HS-27A (cell line): Measurements from ENCODE around the gene CIITA.

Experiments
- DNase-seq: peaks from one replicate; pipeline ENCODE4 v3.0.0-alpha.2; 2012; ENCODE audit warnings: low read depth, missing footprints

CIITA gene

DNA sequence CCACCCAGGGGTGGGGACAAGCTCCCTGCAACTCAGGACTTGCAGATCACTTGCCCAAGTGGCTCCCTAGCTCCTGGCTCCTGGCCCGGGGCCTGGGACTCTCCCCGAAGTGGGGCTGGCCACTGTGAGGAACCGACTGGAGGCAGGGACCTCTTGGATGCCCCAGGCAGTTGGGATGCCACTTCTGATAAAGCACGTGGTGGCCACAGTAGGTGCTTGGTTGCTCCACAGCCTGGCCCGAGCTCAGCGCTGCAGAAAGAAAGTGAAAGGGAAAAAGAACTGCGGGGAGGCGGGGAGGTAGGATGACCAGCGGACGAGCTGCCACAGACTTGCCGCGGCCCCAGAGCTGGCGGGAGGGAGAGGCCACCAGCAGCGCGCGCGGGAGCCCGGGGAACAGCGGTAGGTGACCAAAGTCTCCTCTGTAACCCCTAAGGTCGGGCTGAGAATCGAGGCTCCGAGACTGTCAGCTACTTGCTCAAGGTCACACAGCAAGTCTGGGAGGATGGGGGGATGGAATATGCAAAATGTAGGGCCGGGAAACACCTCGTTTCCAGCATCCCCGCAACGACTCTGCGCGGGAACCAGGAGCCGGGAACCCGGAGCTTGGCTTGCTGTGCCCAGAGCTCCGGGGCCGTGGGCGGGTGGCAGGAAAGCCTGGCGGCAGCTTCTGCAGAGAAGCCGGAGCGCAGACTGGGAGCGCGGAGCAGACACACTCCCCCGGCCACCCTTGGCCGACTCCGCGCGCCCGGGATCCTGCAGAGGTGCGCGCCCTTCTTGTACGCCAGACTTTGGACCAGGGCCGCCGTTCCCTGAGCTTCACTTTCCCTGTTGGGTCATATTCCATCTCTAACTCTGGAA, 1.9 kb downstream of the CIITA start:
- no peak for DNase-seq

GRCh38 chr16:10879681-10880589, 2.9 kb downstream of the CIITA start:
- DNase-seq = no peak

DNA sequence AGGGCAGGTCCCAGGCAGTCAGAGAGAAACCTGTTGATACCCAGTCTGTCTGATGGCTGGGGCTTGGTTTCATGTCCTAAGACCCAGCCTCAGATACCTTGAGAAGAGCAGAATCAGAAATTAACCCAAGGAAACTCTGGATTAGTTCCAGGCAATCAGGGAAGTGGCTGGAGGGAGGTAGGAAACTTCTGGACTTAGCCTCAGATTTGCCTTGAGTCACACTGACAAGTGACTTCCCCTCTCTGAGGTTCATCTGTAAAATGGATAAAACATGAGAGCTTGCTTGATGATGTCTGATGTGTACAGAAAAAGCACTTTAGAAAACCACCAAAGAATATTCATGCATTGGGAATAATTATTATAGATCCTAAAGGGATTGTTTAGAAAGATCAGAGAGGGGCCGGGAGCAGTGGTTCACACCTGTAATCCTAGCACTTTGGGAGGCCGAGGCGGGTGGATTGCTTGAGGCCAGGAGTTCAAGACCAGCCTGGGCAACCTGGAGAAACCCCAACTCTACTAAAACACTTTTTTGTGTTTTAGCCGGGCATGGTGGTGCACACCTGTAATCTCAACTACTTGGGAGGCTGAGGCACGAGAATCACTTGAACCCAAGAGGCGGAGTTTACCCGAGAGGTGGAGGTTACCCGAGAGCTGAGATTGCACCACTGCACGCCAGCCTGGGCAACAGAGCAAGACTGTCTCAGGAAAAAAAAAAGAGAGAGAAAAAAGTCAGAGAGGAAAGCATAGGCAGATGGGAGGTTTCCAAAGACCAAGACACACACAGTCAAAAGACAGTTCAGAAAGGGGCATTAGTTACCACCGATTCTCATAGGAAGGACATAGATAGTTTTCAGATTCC, 3.8 kb downstream of the CIITA start:
- no peak for DNase-seq

DNA sequence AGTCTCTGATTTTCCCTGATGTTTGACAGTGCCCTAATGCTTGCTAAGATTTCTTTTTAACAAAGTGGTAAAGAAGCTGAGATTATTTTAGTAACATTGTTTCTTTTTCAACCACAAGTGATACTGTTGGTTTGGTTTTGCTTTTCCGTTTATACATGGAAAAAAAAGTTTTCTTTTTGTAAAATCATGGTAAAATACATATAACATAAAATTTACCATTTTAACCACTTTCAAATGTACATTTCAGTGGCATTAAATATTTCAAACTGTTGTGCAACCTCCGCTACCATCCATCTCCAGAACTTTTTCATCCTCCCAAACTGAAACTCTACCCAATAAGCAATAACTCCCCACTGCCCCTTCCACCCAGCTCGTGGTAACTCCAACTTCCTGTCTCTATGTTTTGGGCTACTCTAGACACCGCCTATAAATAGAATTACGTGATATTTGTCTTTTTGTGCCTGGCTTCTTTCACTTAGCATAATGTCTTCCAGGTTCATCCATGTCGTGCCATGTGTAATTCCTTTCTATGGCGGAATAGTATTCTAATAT, 4.6 kb downstream of the CIITA start:
- DNase-seq = no peak

DNA sequence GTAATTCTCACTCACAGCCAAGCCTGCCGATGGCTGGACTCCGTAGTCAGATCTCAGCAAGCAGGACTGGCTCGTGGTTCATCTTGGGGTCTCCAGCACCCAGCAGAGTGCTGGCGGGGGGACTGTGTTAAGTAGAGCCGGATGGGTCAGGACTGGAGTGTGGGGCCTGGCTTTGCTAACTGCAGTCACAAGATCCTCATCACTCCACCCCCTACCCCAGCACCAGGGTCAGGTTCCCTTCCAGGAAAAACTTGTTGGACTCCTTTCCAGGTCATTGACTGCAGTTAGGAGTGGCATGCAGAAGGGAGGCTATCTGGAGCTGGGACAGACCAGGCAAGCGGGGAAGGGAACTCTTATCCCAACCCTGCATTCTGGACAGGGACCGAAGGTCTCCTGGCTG, 6.0 kb downstream of the CIITA start:
- DNase-seq = no peak

DNA sequence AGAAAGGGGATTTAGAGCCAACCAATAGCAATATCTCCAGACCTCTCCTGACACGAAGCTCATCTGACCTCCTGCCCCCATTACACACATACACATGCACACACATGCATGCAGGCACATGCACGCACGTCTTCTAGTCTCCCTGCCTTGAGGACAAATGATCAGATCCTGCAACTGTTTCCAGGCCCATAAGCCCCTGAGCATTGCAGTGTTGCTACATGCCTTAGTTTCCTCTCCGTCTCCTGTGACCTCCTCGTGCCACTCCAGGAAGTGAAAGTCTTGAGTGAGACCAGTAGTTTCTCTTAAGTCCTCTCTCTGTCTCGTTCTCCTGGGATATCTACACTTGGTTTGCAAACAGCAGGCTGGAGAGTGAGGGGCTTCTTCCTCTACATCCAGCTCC, 8.2 kb downstream of the CIITA start:
- DNase-seq = no peak

- no peak for DNase-seq
Measured at GRCh38 chr16:10888320-10888937, 11.4 kb downstream of the CIITA start.

GRCh38 chr16:10889855-10890254, 12.9 kb downstream of the CIITA start:
- DNase-seq = no peak

DNA sequence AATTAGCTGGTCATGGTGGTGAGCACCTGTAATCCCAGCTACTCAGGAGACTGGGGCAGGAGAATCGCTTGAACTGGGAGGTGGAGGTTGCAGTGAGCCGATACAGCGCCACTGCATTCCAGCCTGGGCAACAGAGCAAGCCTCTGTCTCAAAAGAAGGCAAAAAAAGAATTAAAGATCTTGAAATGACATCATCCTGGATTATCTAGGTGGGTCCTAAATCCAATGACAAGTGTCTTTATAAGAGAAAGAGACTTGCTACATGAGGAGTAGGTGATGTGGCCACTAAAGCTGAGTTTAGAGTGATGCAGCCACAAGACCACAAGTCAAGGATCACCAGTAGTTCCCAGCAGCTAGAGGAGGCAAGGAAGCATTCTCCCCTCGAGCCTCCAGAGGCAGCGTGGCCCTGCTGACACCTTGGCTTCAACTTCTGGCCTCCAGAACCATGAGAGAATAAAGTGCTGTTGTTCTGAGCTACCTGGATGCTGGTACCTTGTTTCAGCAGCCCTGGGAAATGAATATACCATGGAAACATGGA, 15.8 kb downstream of the CIITA start:
- DNase-seq = no peak

GRCh38 chr16:10895053-10895946, 18.3 kb downstream of the CIITA start:
- no peak for DNase-seq

DNA sequence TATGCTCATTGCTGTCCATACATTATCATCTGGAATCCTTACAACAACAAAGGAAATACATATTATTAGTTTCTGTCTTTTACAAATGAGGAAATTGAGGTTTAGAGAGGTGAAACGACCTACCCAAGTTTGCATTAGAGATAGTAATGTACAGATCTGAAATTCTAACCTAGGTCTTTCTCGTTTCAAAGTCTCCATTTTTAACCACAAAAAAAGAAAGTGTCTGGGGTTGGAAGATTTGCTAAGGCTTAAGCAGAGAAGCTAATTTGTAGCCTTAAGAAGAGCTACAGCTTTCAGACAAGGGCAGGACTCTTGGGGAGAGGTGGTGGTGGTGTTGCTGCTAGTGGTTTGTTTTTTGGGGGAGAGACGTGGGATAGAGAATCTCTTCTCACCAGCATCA, 19.2 kb downstream of the CIITA start:
- no peak for DNase-seq

DNA sequence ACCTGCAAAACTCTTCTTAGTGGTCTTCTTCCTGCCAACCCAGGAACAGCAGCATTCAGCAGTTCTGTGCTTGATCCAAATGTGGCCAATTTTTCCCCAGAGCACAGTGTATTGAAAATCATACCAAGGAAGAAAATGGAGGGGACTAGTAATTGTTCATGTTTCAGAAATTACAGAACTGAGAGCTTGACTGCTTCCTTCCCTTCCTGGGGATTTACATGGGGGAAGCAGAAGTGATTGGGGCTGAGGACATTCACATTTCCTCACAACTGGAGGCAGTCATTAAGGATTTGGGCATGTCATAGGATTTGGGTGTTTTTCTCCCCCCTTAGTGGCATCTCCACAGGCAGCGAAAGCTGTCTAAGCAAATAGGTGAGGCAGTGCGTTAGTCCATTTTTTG, 19.7 kb downstream of the CIITA start:
- DNase-seq = no peak

GRCh38 chr16:10897134-10897533, 20.1 kb downstream of the CIITA start:
- no peak for DNase-seq

DNA sequence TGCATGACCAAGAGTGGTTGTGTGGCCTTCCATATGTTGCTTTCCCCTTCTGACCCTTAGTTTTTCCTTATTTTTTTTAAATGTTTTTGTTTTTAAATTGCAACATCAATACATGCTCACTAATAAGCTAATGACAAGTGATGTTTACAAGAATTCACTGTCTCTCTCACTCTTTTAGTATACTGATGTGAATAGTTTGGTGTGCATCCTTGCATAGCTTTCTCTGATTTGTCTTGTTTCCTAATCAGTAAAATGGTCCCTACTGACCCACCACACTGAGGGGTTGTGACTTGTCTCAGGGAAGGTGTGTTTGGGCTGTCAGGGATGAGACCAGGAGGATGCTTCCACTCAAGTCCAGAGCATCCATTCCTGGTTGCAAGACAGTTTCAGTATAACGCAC, 26.0 kb downstream of the CIITA start:
- DNase-seq = no peak

GRCh38 chr16:10906482-10906881, 29.5 kb downstream of the CIITA start:
- DNase-seq = no peak

DNA sequence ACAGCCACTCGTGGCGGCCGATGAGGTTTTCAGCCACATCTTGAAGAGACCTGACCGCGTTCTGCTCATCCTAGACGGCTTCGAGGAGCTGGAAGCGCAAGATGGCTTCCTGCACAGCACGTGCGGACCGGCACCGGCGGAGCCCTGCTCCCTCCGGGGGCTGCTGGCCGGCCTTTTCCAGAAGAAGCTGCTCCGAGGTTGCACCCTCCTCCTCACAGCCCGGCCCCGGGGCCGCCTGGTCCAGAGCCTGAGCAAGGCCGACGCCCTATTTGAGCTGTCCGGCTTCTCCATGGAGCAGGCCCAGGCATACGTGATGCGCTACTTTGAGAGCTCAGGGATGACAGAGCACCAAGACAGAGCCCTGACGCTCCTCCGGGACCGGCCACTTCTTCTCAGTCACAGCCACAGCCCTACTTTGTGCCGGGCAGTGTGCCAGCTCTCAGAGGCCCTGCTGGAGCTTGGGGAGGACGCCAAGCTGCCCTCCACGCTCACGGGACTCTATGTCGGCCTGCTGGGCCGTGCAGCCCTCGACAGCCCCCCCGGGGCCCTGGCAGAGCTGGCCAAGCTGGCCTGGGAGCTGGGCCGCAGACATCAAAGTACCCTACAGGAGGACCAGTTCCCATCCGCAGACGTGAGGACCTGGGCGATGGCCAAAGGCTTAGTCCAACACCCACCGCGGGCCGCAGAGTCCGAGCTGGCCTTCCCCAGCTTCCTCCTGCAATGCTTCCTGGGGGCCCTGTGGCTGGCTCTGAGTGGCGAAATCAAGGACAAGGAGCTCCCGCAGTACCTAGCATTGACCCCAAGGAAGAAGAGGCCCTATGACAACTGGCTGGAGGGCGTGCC, 30.1 kb downstream of the CIITA start:
- no peak for DNase-seq

- no peak for DNase-seq
Measured at GRCh38 chr16:10907757-10908045, 30.7 kb downstream of the CIITA start.

DNA sequence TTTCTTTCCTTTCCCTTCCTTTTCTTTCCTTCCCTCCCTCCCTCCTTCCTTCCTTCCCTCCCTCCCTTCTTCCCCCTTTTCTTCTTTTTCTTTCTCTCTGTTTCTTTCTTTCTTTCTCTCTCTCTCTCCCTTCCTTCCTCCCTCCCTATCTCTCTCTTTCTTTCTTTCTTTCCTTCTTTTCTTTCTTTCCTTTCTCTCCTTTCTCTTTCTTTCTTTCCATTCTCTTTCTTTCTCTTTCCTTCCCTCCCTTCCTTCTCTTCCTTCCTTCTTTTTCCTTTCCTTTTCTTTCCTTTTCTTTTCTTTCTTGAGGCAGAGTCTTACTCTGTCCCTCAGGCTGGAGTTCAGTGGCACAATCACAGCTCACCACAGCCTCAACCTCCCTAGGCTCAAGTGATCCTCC, 34.3 kb downstream of the CIITA start:
- DNase-seq = no peak

GRCh38 chr16:10916534-10916933, 39.5 kb downstream of the CIITA start:
- no peak for DNase-seq
